ENCODE measurements around the gene ANAPC5.

ANAPC5 gene

GRCh38 chr12:121345151-121345815 is 6.9 kb downstream of the ANAPC5 start:
- ATAC-seq (no peak), DNase-seq (no peak)
- H3K4me3 Mint-ChIP-seq = no peak overlapping the region
- H3K27ac Mint-ChIP-seq = no peak overlapping the region
- H3K4me1 Mint-ChIP-seq = peaks cover 8% of the 10 kb centered on the region
- H3K36me3 Mint-ChIP-seq (ENCODE audit: low read depth) = peaks cover 43% of the 10 kb centered on the region
- no peaks in the 10 kb centered on the region for H3K27me3 Mint-ChIP-seq
- H3K9me3 Mint-ChIP-seq = no peaks in the 10 kb centered on the region

GRCh38 chr12:121344506-121344905 is 7.7 kb downstream of the ANAPC5 start:
- no peak overlapping the region for H3K27ac Mint-ChIP-seq
- DNase-seq = no peak
- no peak overlapping the region for H3K4me3 Mint-ChIP-seq
- peaks cover 48% of the 10 kb centered on the region for H3K36me3 Mint-ChIP-seq (ENCODE audit: low read depth)
- peaks cover 4% of the 10 kb centered on the region for H3K4me1 Mint-ChIP-seq
- H3K9me3 Mint-ChIP-seq = no peaks in the 10 kb centered on the region
- ATAC-seq = no peak
- no peaks in the 10 kb centered on the region for H3K27me3 Mint-ChIP-seq

GRCh38 chr12:121337416-121337815 is 14.8 kb downstream of the ANAPC5 start:
- no peak overlapping the region for H3K27ac Mint-ChIP-seq

GRCh38 chr12:121334513-121335343 is 17.5 kb downstream of the ANAPC5 start:
- ATAC-seq (peak; percentile 66), DNase-seq (no peak)
- no peak overlapping the region for H3K4me3 Mint-ChIP-seq
- H3K36me3 Mint-ChIP-seq (ENCODE audit: low read depth) = peaks cover 47% of the 10 kb centered on the region
- no peaks in the 10 kb centered on the region for H3K4me1 Mint-ChIP-seq
- no peak overlapping the region for H3K27ac Mint-ChIP-seq
- no peaks in the 10 kb centered on the region for H3K9me3 Mint-ChIP-seq
- no peaks in the 10 kb centered on the region for H3K27me3 Mint-ChIP-seq

More at GRCh38 chr12:121337416-121337815, 14.8 kb downstream of the ANAPC5 start:
- peaks cover 43% of the 10 kb centered on the region for H3K36me3 Mint-ChIP-seq (ENCODE audit: low read depth)
- H3K9me3 Mint-ChIP-seq = no peaks in the 10 kb centered on the region
- H3K27me3 Mint-ChIP-seq = no peaks in the 10 kb centered on the region
- H3K4me1 Mint-ChIP-seq = no peaks in the 10 kb centered on the region
- DNase-seq = no peak
- ATAC-seq = no peak
- no peak overlapping the region for H3K4me3 Mint-ChIP-seq

- ATAC-seq (no peak), DNase-seq (no peak)
- Mint-ChIP-seq H3K27ac (no peak overlapping the region), H3K4me1 (no peaks in the 10 kb centered on the region), H3K9me3 (no peaks in the 10 kb centered on the region), H3K27me3 (no peaks in the 10 kb centered on the region), H3K4me3 (no peak overlapping the region), H3K36me3 (ENCODE audit: low read depth) (peaks cover 49% of the 10 kb centered on the region)
Observed at GRCh38 chr12:121333747-121334146, 18.5 kb downstream of the ANAPC5 start.

GRCh38 chr12:121331248-121331647 is 21.0 kb downstream of the ANAPC5 start:
- Mint-ChIP-seq H3K9me3 (no peaks in the 10 kb centered on the region), H3K27me3 (no peaks in the 10 kb centered on the region), H3K4me3 (no peak overlapping the region), H3K4me1 (no peaks in the 10 kb centered on the region), H3K27ac (no peak overlapping the region), H3K36me3 (ENCODE audit: low read depth) (peaks cover 62% of the 10 kb centered on the region)
- DNase-seq (no peak), ATAC-seq (no peak)

- Mint-ChIP-seq H3K36me3 (ENCODE audit: low read depth) (peaks cover 62% of the 10 kb centered on the region), H3K9me3 (no peaks in the 10 kb centered on the region)
Observed at GRCh38 chr12:121330692-121331091, 21.5 kb downstream of the ANAPC5 start.

GRCh38 chr12:121330195-121330594 is 22.0 kb downstream of the ANAPC5 start:
- Mint-ChIP-seq H3K36me3 (ENCODE audit: low read depth) (peaks cover 60% of the 10 kb centered on the region), H3K4me1 (no peaks in the 10 kb centered on the region)

More at GRCh38 chr12:121330692-121331091, 21.5 kb downstream of the ANAPC5 start:
- Mint-ChIP-seq H3K27me3 (no peaks in the 10 kb centered on the region), H3K4me3 (no peak overlapping the region), H3K27ac (no peak overlapping the region), H3K4me1 (no peaks in the 10 kb centered on the region)
- ATAC-seq (no peak), DNase-seq (no peak)

GRCh38 chr12:121328620-121329019 is 23.6 kb downstream of the ANAPC5 start:
- Mint-ChIP-seq H3K4me1 (no peaks in the 10 kb centered on the region), H3K27ac (no peak overlapping the region), H3K27me3 (no peaks in the 10 kb centered on the region), H3K36me3 (ENCODE audit: low read depth) (peaks cover 61% of the 10 kb centered on the region), H3K4me3 (no peak overlapping the region), H3K9me3 (no peaks in the 10 kb centered on the region)
- no peak for ATAC-seq
- DNase-seq = no peak

More at GRCh38 chr12:121330195-121330594, 22.0 kb downstream of the ANAPC5 start:
- ATAC-seq = no peak
- Mint-ChIP-seq H3K4me3 (no peak overlapping the region), H3K9me3 (no peaks in the 10 kb centered on the region), H3K27me3 (no peaks in the 10 kb centered on the region), H3K27ac (no peak overlapping the region)
- no peak for DNase-seq

GRCh38 chr12:121326996-121327674 is 25.1 kb downstream of the ANAPC5 start:
- Mint-ChIP-seq H3K27ac (no peak overlapping the region), H3K27me3 (no peaks in the 10 kb centered on the region), H3K9me3 (no peaks in the 10 kb centered on the region), H3K36me3 (ENCODE audit: low read depth) (peaks cover 54% of the 10 kb centered on the region), H3K4me3 (no peak overlapping the region), H3K4me1 (no peaks in the 10 kb centered on the region)
- DNase-seq (no peak), ATAC-seq (no peak)

GRCh38 chr12:121325922-121326396 is 26.3 kb downstream of the ANAPC5 start:
- Mint-ChIP-seq H3K4me1 (no peaks in the 10 kb centered on the region), H3K9me3 (no peaks in the 10 kb centered on the region), H3K27ac (peak overlapping the region; percentile 52), H3K27me3 (no peaks in the 10 kb centered on the region), H3K4me3 (no peak overlapping the region), H3K36me3 (ENCODE audit: low read depth) (peaks cover 47% of the 10 kb centered on the region)
- ATAC-seq (no peak), DNase-seq (no peak)

GRCh38 chr12:121323908-121324307 is 28.3 kb downstream of the ANAPC5 start:
- Mint-ChIP-seq H3K27ac (no peak overlapping the region), H3K4me1 (no peaks in the 10 kb centered on the region), H3K36me3 (ENCODE audit: low read depth) (peaks cover 33% of the 10 kb centered on the region)

GRCh38 chr12:121318121-121318520 is 34.1 kb downstream of the ANAPC5 start:
- DNase-seq (no peak), ATAC-seq (no peak)
- Mint-ChIP-seq H3K27me3 (no peaks in the 10 kb centered on the region), H3K36me3 (ENCODE audit: low read depth) (peaks cover 40% of the 10 kb centered on the region), H3K9me3 (no peaks in the 10 kb centered on the region), H3K4me3 (no peak overlapping the region), H3K4me1 (peaks cover 29% of the 10 kb centered on the region), H3K27ac (no peak overlapping the region)

More at GRCh38 chr12:121323908-121324307, 28.3 kb downstream of the ANAPC5 start:
- H3K27me3 Mint-ChIP-seq = no peaks in the 10 kb centered on the region
- DNase-seq (no peak), ATAC-seq (no peak)
- no peak overlapping the region for H3K4me3 Mint-ChIP-seq
- H3K9me3 Mint-ChIP-seq = no peaks in the 10 kb centered on the region

GRCh38 chr12:121314431-121314830 is 37.8 kb downstream of the ANAPC5 start:
- H3K4me3 Mint-ChIP-seq = no peak overlapping the region
- H3K27ac Mint-ChIP-seq = no peak overlapping the region
- no peaks in the 10 kb centered on the region for H3K27me3 Mint-ChIP-seq
- ATAC-seq (no peak), DNase-seq (no peak)
- H3K4me1 Mint-ChIP-seq = peaks cover 34% of the 10 kb centered on the region
- H3K9me3 Mint-ChIP-seq = no peaks in the 10 kb centered on the region
- peaks cover 57% of the 10 kb centered on the region for H3K36me3 Mint-ChIP-seq (ENCODE audit: low read depth)
